HS-27A (cell line): ENCODE results near the gene BLTP3A.

ENCODE experiments used
- DNase-seq: peaks from one replicate; pipeline ENCODE4 v3.0.0-alpha.2; 2012; ENCODE audit warnings: low read depth, missing footprints

BLTP3A gene

GRCh38 chr6:34829137-34829536 lies 37.3 kb downstream of the BLTP3A start:
- DNase-seq = no peak

GRCh38 chr6:34832942-34833341 lies 41.1 kb downstream of the BLTP3A start:
- DNase-seq = no peak

GRCh38 chr6:34834789-34835518 lies 43.1 kb downstream of the BLTP3A start:
- DNase-seq = no peak

GRCh38 chr6:34836008-34836407 lies 44.1 kb downstream of the BLTP3A start:
- DNase-seq = no peak

- no peak for DNase-seq
Measured at GRCh38 chr6:34836451-34836850, 44.6 kb downstream of the BLTP3A start.

GRCh38 chr6:34837528-34837927 lies 45.6 kb downstream of the BLTP3A start:
- DNase-seq = no peak

- no peak for DNase-seq
Measured at GRCh38 chr6:34839666-34840352, 47.9 kb downstream of the BLTP3A start.
